MM.1S (cell line): ENCODE results near the gene MYH4.

Experiments
- DNase-seq: peaks from one replicate; pipeline ENCODE4 v3.0.0-alpha.2; 2015
- H2AFZ ChIP-seq: fragments of 300-600 bp; sonication (generic); 2 replicates; pipeline ENCODE4 v1.6.0; 2016; ENCODE audit warnings: antibody characterized with exemption, low read length
- H3F3A ChIP-seq: fragments of 300-600 bp; sonication (generic); 2 replicates; pipeline ENCODE4 v1.6.1; 2016; ENCODE audit warnings: mild to moderate bottlenecking, antibody characterized with exemption, low read length, moderate library complexity, mixed read lengths; ENCODE audit not compliant: insufficient read depth
- H3K27ac ChIP-seq: fragments of 300-600 bp; sonication (generic); 2 replicates; pipeline ENCODE4 v1.5.1; 2016; ENCODE audit warnings: mild to moderate bottlenecking, low read length
- H3K27me3 ChIP-seq: fragments of 300-600 bp; sonication (generic); replicated peaks from 2 replicates; pipeline ENCODE4 v1.6.0; 2016; ENCODE audit warnings: low read length; ENCODE audit not compliant: insufficient read depth
- H3K36me3 ChIP-seq: fragments of 300-600 bp; sonication (generic); replicated peaks from 2 replicates; pipeline ENCODE4 v1.6.1; 2016; ENCODE audit warnings: mild to moderate bottlenecking, low read length, mixed read lengths; ENCODE audit not compliant: insufficient read depth
- H3K4me1 ChIP-seq: fragments of 300-600 bp; sonication (generic); 2 replicates; pipeline ENCODE4 v1.6.1; 2016; ENCODE audit warnings: low read length, mixed read lengths
- H3K4me2 ChIP-seq: fragments of 300-600 bp; sonication (generic); 2 replicates; pipeline ENCODE4 v1.6.0; 2016; ENCODE audit warnings: low read depth, low read length
- H3K4me3 ChIP-seq: fragments of 300-600 bp; sonication (generic); 2 replicates; pipeline ENCODE4 v1.5.1; 2016; ENCODE audit warnings: low read length, mixed read lengths
- H3K79me2 ChIP-seq: fragments of 300-600 bp; sonication (generic); 2 replicates; pipeline ENCODE4 v1.6.1; 2016; ENCODE audit warnings: mixed run types, low read length, mixed read lengths
- H3K9ac ChIP-seq: fragments of 300-600 bp; sonication (generic); 2 replicates; pipeline ENCODE4 v1.6.1; 2016; ENCODE audit warnings: low read length, mixed read lengths
- H3K9me2 ChIP-seq: fragments of 300-600 bp; sonication (generic); replicated peaks from 2 replicates; pipeline ENCODE4 v1.6.1; 2016; ENCODE audit warnings: mild to moderate bottlenecking, low read length, mixed read lengths; ENCODE audit not compliant: insufficient read depth
- H3K9me3 ChIP-seq: fragments of 300-600 bp; sonication (generic); replicated peaks from 2 replicates; pipeline ENCODE4 v1.6.1; 2016; ENCODE audit warnings: mild to moderate bottlenecking, low read length, mixed read lengths; ENCODE audit not compliant: insufficient read depth
- H4K20me1 ChIP-seq: fragments of 300-600 bp; sonication (generic); 2 replicates; pipeline ENCODE4 v1.6.1; 2016; ENCODE audit warnings: mild to moderate bottlenecking, low read length, moderate library complexity, mixed read lengths; ENCODE audit not compliant: insufficient read depth
- CTCF ChIP-seq: fragments of 300-600 bp; sonication (generic); IDR thresholded peaks from 2 replicates; pipeline ENCODE4 v1.5.1; 2016; ENCODE audit warnings: antibody characterized with exemption, low read length, mixed read lengths
- EZH2 ChIP-seq: fragments of 300-600 bp; sonication (generic); optimal IDR thresholded peaks from 2 replicates; pipeline ENCODE3; 2017; ENCODE audit warnings: low read depth, mild to moderate bottlenecking, antibody characterized with exemption, low read length, mixed read lengths
- EZH2phosphoT487 ChIP-seq: fragments of 300-600 bp; sonication (generic); IDR thresholded peaks from 2 replicates; pipeline ENCODE4 v1.6.1; 2018; ENCODE audit warnings: antibody characterized with exemption, low read length

The MYH4 gene

DNA sequence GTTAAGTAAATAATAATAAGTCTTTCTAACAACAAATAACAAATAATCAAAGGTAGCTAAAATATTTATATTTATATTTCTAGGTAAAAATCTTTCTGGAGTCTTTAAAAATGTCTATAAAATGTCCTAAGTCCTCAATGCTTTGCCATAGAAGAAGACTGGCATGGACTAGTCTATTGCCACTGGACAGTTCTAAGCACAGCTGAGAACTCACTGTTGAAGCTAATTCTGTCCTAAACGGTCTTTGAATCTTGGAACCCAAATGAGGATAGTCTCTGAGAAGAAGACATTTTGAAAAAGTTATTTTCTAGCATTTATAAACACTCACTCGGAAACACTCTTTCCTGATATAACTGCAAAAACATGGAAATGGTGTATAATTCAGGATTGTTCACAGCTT, 48.1 kb downstream of the MYH4 start:
- no peak overlapping the region for H3K4me3 ChIP-seq
- H3K27ac ChIP-seq, result no peak overlapping the region
- H3K9ac ChIP-seq, result no peak overlapping the region
- H3K4me1 ChIP-seq, result no peaks in the 10 kb centered on the region
- H4K20me1 ChIP-seq, result no peaks in the 10 kb centered on the region
- DNase-seq, result no peak
- H2AFZ ChIP-seq, result no peak overlapping the region
- no peaks in the 10 kb centered on the region for H3K36me3 ChIP-seq
- no peaks in the 10 kb centered on the region for H3K27me3 ChIP-seq
- H3K9me3 ChIP-seq, result no peaks in the 10 kb centered on the region
- no peaks in the 10 kb centered on the region for H3F3A ChIP-seq
- H3K4me2 ChIP-seq, result no peak overlapping the region
- TF ChIP-seq EZH2phosphoT487 (no peak), CTCF (no peak)
- H3K9me2 ChIP-seq, result no peaks in the 10 kb centered on the region
- no peaks in the 10 kb centered on the region for H3K79me2 ChIP-seq

GRCh38 chr17:10420811-10421210, 48.5 kb downstream of the MYH4 start:
- TF ChIP-seq EZH2phosphoT487, result no peak
- TF ChIP-seq EZH2, result no peak
- no peak for TF ChIP-seq CTCF
- Histone ChIP-seq H3K36me3 (no peaks in the 10 kb centered on the region), H3F3A (no peaks in the 10 kb centered on the region), H3K4me2 (no peak overlapping the region), H3K9me2 (no peaks in the 10 kb centered on the region), H4K20me1 (no peaks in the 10 kb centered on the region), H2AFZ (no peak overlapping the region), H3K9ac (no peak overlapping the region), H3K79me2 (no peaks in the 10 kb centered on the region), H3K27me3 (no peaks in the 10 kb centered on the region), H3K4me3 (no peak overlapping the region), H3K4me1 (no peaks in the 10 kb centered on the region), H3K27ac (no peak overlapping the region), H3K9me3 (no peaks in the 10 kb centered on the region)
- DNase-seq, result no peak

- H3K9ac ChIP-seq, result no peak overlapping the region
- no peak overlapping the region for H3K4me2 ChIP-seq
- no peaks in the 10 kb centered on the region for H3K4me1 ChIP-seq
- H3K4me3 ChIP-seq, result no peak overlapping the region
- H3K27ac ChIP-seq, result no peak overlapping the region
- H3K27me3 ChIP-seq, result no peaks in the 10 kb centered on the region
- H3K9me3 ChIP-seq, result no peaks in the 10 kb centered on the region
- H3K9me2 ChIP-seq, result no peaks in the 10 kb centered on the region
- H3K36me3 ChIP-seq, result no peaks in the 10 kb centered on the region
- DNase-seq, result no peak
- no peak overlapping the region for H2AFZ ChIP-seq
- no peaks in the 10 kb centered on the region for H3K79me2 ChIP-seq
- H4K20me1 ChIP-seq, result no peaks in the 10 kb centered on the region
- H3F3A ChIP-seq, result no peaks in the 10 kb centered on the region
- TF ChIP-seq EZH2 (no peak), CTCF (no peak), EZH2phosphoT487 (no peak)
These were observed 51.9 kb downstream of the MYH4 start for GRCh38 chr17:10417431-10417830.

- no peak overlapping the region for H3K9ac ChIP-seq
- no peaks in the 10 kb centered on the region for H3F3A ChIP-seq
- H3K4me1 ChIP-seq, result no peaks in the 10 kb centered on the region
- H3K79me2 ChIP-seq, result no peaks in the 10 kb centered on the region
- no peak overlapping the region for H3K27ac ChIP-seq
- no peak overlapping the region for H3K4me2 ChIP-seq
- H3K27me3 ChIP-seq, result no peaks in the 10 kb centered on the region
- no peaks in the 10 kb centered on the region for H3K9me3 ChIP-seq
- no peaks in the 10 kb centered on the region for H4K20me1 ChIP-seq
- no peak for TF ChIP-seq EZH2
- TF ChIP-seq EZH2phosphoT487, result no peak
- no peak for TF ChIP-seq CTCF
- no peak overlapping the region for H3K4me3 ChIP-seq
- no peak for DNase-seq
- no peak overlapping the region for H2AFZ ChIP-seq
- no peaks in the 10 kb centered on the region for H3K9me2 ChIP-seq
- no peaks in the 10 kb centered on the region for H3K36me3 ChIP-seq
These were observed 54.2 kb downstream of the MYH4 start for GRCh38 chr17:10415161-10415560.
